H9 (cell line): ENCODE results near the gene GATA6. TPM values are rescaled to one million over a fixed set of nuclear protein-coding genes. Genes with fewer than 3 reads are reported as not detected.

Source experiments
- DNase-seq: peaks from one replicate; pipeline ENCODE4 v3.0.0-alpha.2; 2017
- H2AFZ ChIP-seq: one replicate; pipeline ENCODE4 v1.6.1; 2013; ENCODE audit warnings: mild to moderate bottlenecking, low read length, control low read depth, moderate library complexity
- H2AK5ac ChIP-seq: 2 replicates; pipeline ENCODE4 v1.6.1; 2013; ENCODE audit warnings: low read length, control low read depth, mixed read lengths; ENCODE audit not compliant: insufficient read length
- H2BK120ac ChIP-seq: one replicate; pipeline ENCODE4 v1.6.1; 2013; ENCODE audit warnings: low read depth, mild to moderate bottlenecking, low read length, control low read depth, inconsistent platforms; ENCODE audit not compliant: poor library complexity, severe bottlenecking
- H2BK12ac ChIP-seq: 2 replicates; pipeline ENCODE4 v1.6.1; 2013; ENCODE audit warnings: low read length, control low read depth, mixed read lengths, low read depth; ENCODE audit not compliant: insufficient read length
- H2BK15ac ChIP-seq: 2 replicates; pipeline ENCODE4 v1.6.1; 2013; ENCODE audit warnings: low read depth, low read length, control low read depth
- H2BK20ac ChIP-seq: one replicate; pipeline ENCODE4 v1.6.1; 2013; ENCODE audit warnings: low read depth, mild to moderate bottlenecking, low read length, control low read depth, inconsistent platforms; ENCODE audit not compliant: poor library complexity, severe bottlenecking
- H2BK5ac ChIP-seq: 2 replicates; pipeline ENCODE4 v1.6.1; 2013; ENCODE audit warnings: low read length, control low read depth, mixed read lengths; ENCODE audit not compliant: insufficient read length
- H3K14ac ChIP-seq: 2 replicates; pipeline ENCODE4 v1.6.1; 2013; ENCODE audit warnings: low read length, control low read depth; ENCODE audit not compliant: insufficient read depth
- H3K18ac ChIP-seq: 2 replicates; pipeline ENCODE4 v1.6.1; 2013; ENCODE audit warnings: low read depth, mild to moderate bottlenecking, mixed read lengths, low read length, control low read depth; ENCODE audit not compliant: insufficient read length
- H3K23ac ChIP-seq: 2 replicates; pipeline ENCODE4 v1.6.1; 2013; ENCODE audit warnings: low read length, control low read depth, mixed read lengths, low read depth; ENCODE audit not compliant: insufficient read length
- H3K23me2 ChIP-seq: 2 replicates; pipeline ENCODE4 v1.6.1; 2013; ENCODE audit warnings: low read depth, mild to moderate bottlenecking, mixed read lengths, low read length, control low read depth; ENCODE audit not compliant: insufficient read length, poor library complexity, severe bottlenecking
- H3K27ac ChIP-seq: 2 replicates; pipeline ENCODE4 v1.5.1; 2013; ENCODE audit warnings: low read length, control low read depth, mixed read lengths, low read depth; ENCODE audit not compliant: insufficient read length
- H3K27me3 ChIP-seq: 2 replicates; pipeline ENCODE4 v1.6.1; 2013; ENCODE audit warnings: low read length, control low read depth, inconsistent platforms; ENCODE audit not compliant: insufficient read depth
- H3K4ac ChIP-seq: 2 replicates; pipeline ENCODE4 v1.6.1; 2013; ENCODE audit warnings: low read depth, mild to moderate bottlenecking, control low read depth, inconsistent platforms, low read length, moderate library complexity
- H3K4me1 ChIP-seq: 2 replicates; pipeline ENCODE4 v1.6.1; 2013; ENCODE audit warnings: low read length, control low read depth, inconsistent platforms; ENCODE audit not compliant: insufficient read depth
- H3K4me2 ChIP-seq: 2 replicates; pipeline ENCODE4 v1.6.1; 2013; ENCODE audit warnings: low read length, control low read depth, mixed read lengths; ENCODE audit not compliant: insufficient read length, insufficient read depth
- H3K56ac ChIP-seq: 2 replicates; pipeline ENCODE4 v1.6.1; 2013; ENCODE audit warnings: low read depth, mild to moderate bottlenecking, mixed read lengths, low read length, control low read depth; ENCODE audit not compliant: insufficient read length
- H3K79me1 ChIP-seq: 2 replicates; pipeline ENCODE4 v1.6.1; 2013; ENCODE audit warnings: low read depth, mild to moderate bottlenecking, moderate library complexity, low read length, control low read depth, inconsistent platforms; ENCODE audit not compliant: insufficient read depth, poor library complexity, severe bottlenecking
- H3K79me2 ChIP-seq: 2 replicates; pipeline ENCODE4 v1.6.1; 2013; ENCODE audit warnings: low read length, control low read depth, inconsistent platforms; ENCODE audit not compliant: insufficient read depth
- H3K9ac ChIP-seq: 2 replicates; pipeline ENCODE4 v1.6.1; 2013; ENCODE audit warnings: low read length, control low read depth, mixed read lengths; ENCODE audit not compliant: insufficient read length; ENCODE audit errors: extremely low read depth
- H3K9me3 ChIP-seq: one replicate; pipeline ENCODE4 v1.6.1; 2013; ENCODE audit warnings: low read depth, low read length, inconsistent platforms; ENCODE audit not compliant: control insufficient read depth
- H3T11ph ChIP-seq: one replicate; pipeline ENCODE4 v1.6.1; 2013; ENCODE audit warnings: mild to moderate bottlenecking, low read length, control low read depth, inconsistent platforms
- H4K20me1 ChIP-seq: one replicate; pipeline ENCODE4 v1.6.1; 2013; ENCODE audit not compliant: control insufficient read depth, insufficient read length, insufficient read depth
- H4K5ac ChIP-seq: 2 replicates; pipeline ENCODE4 v1.6.1; 2013; ENCODE audit warnings: low read depth, mild to moderate bottlenecking, mixed read lengths, low read length, control low read depth; ENCODE audit not compliant: insufficient read length
- H4K8ac ChIP-seq: replicated peaks from 2 replicates; pipeline ENCODE4 v1.6.1; 2013; ENCODE audit warnings: low read length, control low read depth, mixed read lengths, low read depth; ENCODE audit not compliant: insufficient read length
- H4K91ac ChIP-seq: 2 replicates; pipeline ENCODE4 v1.6.1; 2013; ENCODE audit warnings: low read depth, mild to moderate bottlenecking, moderate library complexity, mixed read lengths, low read length, control low read depth; ENCODE audit not compliant: insufficient read length
- H3K27ac Mint-ChIP-seq, 3 experiments: 2 replicates in 2 of 3; 3 replicates in 1 of 3; pipeline ENCODE4 v1.8.0; 2020 to 2021; ENCODE audit warnings: mixed read lengths in 3 of 3, mild to moderate bottlenecking in 1 of 3, moderate library complexity in 1 of 3
- H3K27me3 Mint-ChIP-seq: 2 replicates; pipeline ENCODE4 v1.8.0; 2021; ENCODE audit warnings: low read depth, mild to moderate bottlenecking, moderate library complexity, mixed read lengths
- H3K36me3 Mint-ChIP-seq, 3 experiments: 2 replicates in 2 of 3; 3 replicates in 1 of 3; pipeline ENCODE4 v1.8.0; 2020 to 2021; ENCODE audit warnings: low read depth in 3 of 3, mixed read lengths in 3 of 3; ENCODE audit not compliant: insufficient read depth in 1 of 3
- H3K4me1 Mint-ChIP-seq, 2 experiments: 2 replicates each; pipeline ENCODE4 v1.8.0; 2020; ENCODE audit warnings: mixed read lengths in 2 of 2
- H3K4me3 Mint-ChIP-seq, 2 experiments: 2 replicates in 1 of 2; 3 replicates in 1 of 2; pipeline ENCODE4 v1.8.0; 2020 to 2021; ENCODE audit warnings: mild to moderate bottlenecking in 2 of 2, mixed read lengths in 2 of 2, moderate library complexity in 1 of 2
- H3K9me3 Mint-ChIP-seq, 2 experiments: 2 replicates in 1 of 2; 3 replicates in 1 of 2; pipeline ENCODE4 v1.8.0; 2020; ENCODE audit warnings: mild to moderate bottlenecking in 2 of 2, mixed read lengths in 2 of 2, moderate library complexity in 1 of 2
- CTCF ChIP-seq: fragments of 200-600 bp; sonication (generic); conservative IDR thresholded peaks from 3 replicates; pipeline ENCODE4 v1.8.0; 2021; ENCODE audit warnings: antibody characterized with exemption, mild to moderate bottlenecking
- WGBS: extraction: QIAGEN DNeasy Blood & Tissue Kit; methylation state at CpG from one replicate; pipeline ENCODE4 v1.1.7; 2013; ENCODE audit warnings: missing lambda C conversion rate, low lambda C conversion rate, mixed read lengths; ENCODE audit not compliant: insufficient read length; ENCODE audit errors: extremely low coverage; 5-methylcytosine and 5-hydroxymethylcytosine counted together
- total RNA-seq: library from RNA; stranded (reverse); gene quantifications from 2 replicates; pipeline ENCODE4 v1.2.1, GENCODE V29; 2021

GATA6 gene
- total RNA-seq, 1 experiment from 2014 or later = not detected

- no CpG with 5 or more reads among the region's 3 CpGs for WGBS
- no peaks in the 10 kb centered on the region for H3K36me3 Mint-ChIP-seq
These were observed 24.2 kb upstream of the GATA6 start for GRCh38 chr18:22145160-22145559.

More at GRCh38 chr18:22145160-22145559, 24.2 kb upstream of the GATA6 start:
- Histone ChIP-seq H3K79me2 (no peaks in the 10 kb centered on the region), H3K23ac (no peak overlapping the region), H4K8ac (no peak overlapping the region), H3K14ac (no peak overlapping the region), H3K9me3 (no peaks in the 10 kb centered on the region), H2BK12ac (no peak overlapping the region), H3K27me3 (no peaks in the 10 kb centered on the region; the same call in 1 of the 2 replicates), H2BK5ac (no peak overlapping the region), H2BK15ac (no peak overlapping the region), H4K20me1 (no peaks in the 10 kb centered on the region), H3K27ac (no peak overlapping the region), H3K56ac (no peak overlapping the region), H3K4me2 (no peak overlapping the region), H4K5ac (no peak overlapping the region), H4K91ac (no peak overlapping the region), H3K4ac (no peak overlapping the region), H3K18ac (no peak overlapping the region), H3T11ph (no peak overlapping the region), H3K4me1 (no peaks in the 10 kb centered on the region), H3K9ac (no peak overlapping the region), H2BK20ac (no peak overlapping the region), H2AK5ac (no peak overlapping the region), H3K79me1 (no peaks in the 10 kb centered on the region), H2AFZ (no peak overlapping the region), H2BK120ac (no peak overlapping the region), H3K23me2 (no peaks in the 10 kb centered on the region)
- H3K4me3 Mint-ChIP-seq = no peak overlapping the region
- H3K27ac Mint-ChIP-seq = no peak overlapping the region
- H3K9me3 Mint-ChIP-seq = no peaks in the 10 kb centered on the region
- H3K27me3 Mint-ChIP-seq = peaks cover 34% of the 10 kb centered on the region
- H3K4me1 Mint-ChIP-seq = no peaks in the 10 kb centered on the region
- DNase-seq = no peak
- TF ChIP-seq CTCF = no peak
